K562 (cell line): ENCODE results near the gene DBNL.
"Not testable (repeated sequence)": the region's sequence is repeated elsewhere in the genome, so short reads cannot be mapped to it uniquely, and the experiment has no call there.

Source experiments
- KDM1A ChIP-seq, 2 experiments: fragments of 450-650 bp; IDR thresholded peaks; 2 replicates each; pipeline ENCODE4 v1.6.1; 2016; ENCODE audit warnings: mild to moderate bottlenecking in 2 of 2
- MAFK ChIP-seq: IDR thresholded peaks from 2 replicates; pipeline ENCODE4 v1.6.1; 2011; ENCODE audit warnings: low read length, improper control_type of control experiment
- ZNF143 ChIP-seq: sonication (generic); formaldehyde crosslinking; IDR thresholded peaks from 2 replicates; pipeline ENCODE4 v1.9.0; 2022; ENCODE audit warnings: mild to moderate bottlenecking, missing genetic modification reagents
- ZNF347 ChIP-seq: fragments of 450-650 bp; formaldehyde crosslinking; IDR thresholded peaks from 2 replicates; pipeline ENCODE4 v1.4.0; 2020; ENCODE audit warnings: low read depth, mild to moderate bottlenecking, moderate library complexity
- TF ChIP-seq, protein P1 (sequence below): sonication (generic); formaldehyde crosslinking; IDR thresholded peaks from 2 replicates; pipeline ENCODE4 v1.8.1; 2023; ENCODE audit warnings: mild to moderate bottlenecking, missing genetic modification reagents, moderate library complexity

GRCh38 chr7:44040493-44040891 is 4.0 kb upstream of the DBNL start:
- not testable (repeated sequence) for TF ChIP-seq MAFK; KDM1A (IDR thresholded peaks at IDR 0.05); ZNF347; ZNF143 (CRISPR knock-in tag)
- TF ChIP-seq, protein P1, sequence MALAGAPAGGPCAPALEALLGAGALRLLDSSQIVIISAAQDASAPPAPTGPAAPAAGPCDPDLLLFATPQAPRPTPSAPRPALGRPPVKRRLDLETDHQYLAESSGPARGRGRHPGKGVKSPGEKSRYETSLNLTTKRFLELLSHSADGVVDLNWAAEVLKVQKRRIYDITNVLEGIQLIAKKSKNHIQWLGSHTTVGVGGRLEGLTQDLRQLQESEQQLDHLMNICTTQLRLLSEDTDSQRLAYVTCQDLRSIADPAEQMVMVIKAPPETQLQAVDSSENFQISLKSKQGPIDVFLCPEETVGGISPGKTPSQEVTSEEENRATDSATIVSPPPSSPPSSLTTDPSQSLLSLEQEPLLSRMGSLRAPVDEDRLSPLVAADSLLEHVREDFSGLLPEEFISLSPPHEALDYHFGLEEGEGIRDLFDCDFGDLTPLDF: not testable (repeated sequence)
